ENCODE measurements around the gene PDLIM5. TPM values are rescaled to one million over a fixed set of nuclear protein-coding genes. Genes with fewer than 3 reads are reported as not detected.

Gene PDLIM5
- total RNA-seq, 1 experiment from 2014 or later = 43.1 TPM

DNA sequence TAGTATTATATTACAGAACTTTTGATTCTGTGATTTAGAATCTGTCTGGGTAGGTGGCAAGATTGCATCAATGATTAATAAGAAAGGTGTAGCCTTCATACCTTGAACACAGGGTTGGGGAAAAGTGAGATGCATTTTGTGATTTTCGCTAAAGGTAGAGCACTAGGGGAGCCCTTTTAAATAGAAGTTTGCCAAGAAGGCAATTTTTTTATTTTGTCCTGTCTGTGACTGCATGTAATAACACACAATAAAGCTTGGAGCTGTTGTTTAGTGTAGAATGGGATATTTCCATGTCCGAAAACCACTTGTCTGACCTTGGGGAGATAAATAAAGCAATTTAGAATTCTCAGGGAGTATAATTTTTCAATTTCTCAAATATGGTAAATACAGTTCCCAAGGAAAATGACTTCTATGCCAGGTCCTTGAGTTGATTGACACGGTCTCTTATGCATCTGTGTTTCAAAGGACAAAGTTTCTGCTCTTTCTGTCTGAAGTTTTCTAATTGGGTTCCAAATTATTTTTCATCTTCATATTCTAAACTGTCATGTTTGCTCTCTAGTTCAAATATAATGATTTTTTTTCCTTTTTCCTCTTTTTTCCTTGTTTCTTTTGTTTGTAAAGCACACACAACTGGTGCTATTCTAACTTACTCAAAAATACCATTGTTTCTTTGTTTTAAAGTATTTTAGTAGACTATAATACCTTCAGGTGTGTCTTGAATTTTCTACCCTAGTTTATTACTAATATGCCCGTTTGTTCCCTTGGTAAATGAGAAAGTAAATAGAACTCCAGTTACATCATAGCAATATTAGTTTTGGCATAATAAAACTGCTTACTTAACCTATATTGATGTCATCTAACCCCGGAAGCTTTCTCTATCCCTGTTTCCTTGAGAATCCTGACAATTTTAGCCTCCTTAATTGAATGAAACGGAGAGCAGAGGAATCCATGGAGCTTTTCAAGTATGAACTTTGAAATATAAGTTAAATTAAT is 218.2 kb downstream of the PDLIM5 start:
- DNase-seq = no peak

DNA sequence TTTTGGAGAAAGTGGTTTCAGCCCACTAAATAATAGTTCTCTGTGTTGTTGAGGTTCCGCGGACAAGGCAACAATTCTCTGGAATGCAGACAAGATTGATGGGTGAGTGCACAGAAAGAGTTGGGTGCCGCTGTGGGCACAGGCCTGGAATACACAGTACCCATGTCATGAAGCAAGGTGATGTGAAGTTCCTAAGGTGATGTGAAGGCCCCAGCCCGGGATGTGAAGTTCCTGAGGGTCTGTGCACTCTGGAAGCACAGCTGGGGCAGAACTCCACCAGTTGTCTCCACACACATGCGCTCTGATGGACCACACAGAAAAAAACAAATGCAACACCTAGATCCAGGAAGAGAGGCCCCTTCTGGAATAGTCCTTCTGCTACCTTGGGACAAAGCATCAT is 219.4 kb downstream of the PDLIM5 start:
- no peaks in the 10 kb centered on the region for H3K36me3 ChIP-seq (replicated peaks; ENCODE audit: control insufficient read depth, insufficient read depth, low read length)
- no peak for DNase-seq
- H3K27me3 ChIP-seq (ENCODE audit: control insufficient read depth, insufficient read depth, low read length) = no peaks in the 10 kb centered on the region
- no peak overlapping the region for H3K4me3 ChIP-seq (ENCODE audit: insufficient read depth, low read depth, low read length)

More for the DNA sequence above, 218.2 kb downstream of the PDLIM5 start:
- no peaks in the 10 kb centered on the region for H3K36me3 ChIP-seq (replicated peaks; ENCODE audit: control insufficient read depth, insufficient read depth, low read length)
- H3K27me3 ChIP-seq (ENCODE audit: control insufficient read depth, insufficient read depth, low read length) = no peaks in the 10 kb centered on the region
- H3K4me3 ChIP-seq (ENCODE audit: insufficient read depth, low read depth, low read length) = no peak overlapping the region

DNA sequence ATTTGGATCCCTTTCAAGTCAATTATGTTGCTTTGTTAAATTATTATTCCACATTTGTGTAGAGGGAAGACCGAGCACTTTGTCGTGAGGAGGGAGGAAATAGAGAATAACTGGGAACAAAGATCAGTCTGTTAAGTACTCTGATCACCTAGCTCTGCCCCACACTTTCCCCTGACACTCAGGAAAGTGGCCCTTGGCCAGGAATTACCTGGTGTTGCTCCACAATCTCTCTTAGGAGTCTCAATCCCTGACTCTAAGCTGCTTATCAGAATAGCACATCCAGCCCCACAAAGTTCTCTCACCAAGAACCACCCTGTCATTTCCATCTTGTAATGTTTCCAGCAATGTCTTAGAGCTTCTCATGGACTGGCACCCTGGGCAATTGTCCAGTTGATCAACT is 222.2 kb downstream of the PDLIM5 start:
- Histone ChIP-seq H3K36me3 (replicated peaks; ENCODE audit: control insufficient read depth, insufficient read depth, low read length) (no peaks in the 10 kb centered on the region), H3K27me3 (ENCODE audit: control insufficient read depth, insufficient read depth, low read length) (no peaks in the 10 kb centered on the region), H3K4me3 (ENCODE audit: insufficient read depth, low read depth, low read length) (no peak overlapping the region)
- DNase-seq = no peak

DNA sequence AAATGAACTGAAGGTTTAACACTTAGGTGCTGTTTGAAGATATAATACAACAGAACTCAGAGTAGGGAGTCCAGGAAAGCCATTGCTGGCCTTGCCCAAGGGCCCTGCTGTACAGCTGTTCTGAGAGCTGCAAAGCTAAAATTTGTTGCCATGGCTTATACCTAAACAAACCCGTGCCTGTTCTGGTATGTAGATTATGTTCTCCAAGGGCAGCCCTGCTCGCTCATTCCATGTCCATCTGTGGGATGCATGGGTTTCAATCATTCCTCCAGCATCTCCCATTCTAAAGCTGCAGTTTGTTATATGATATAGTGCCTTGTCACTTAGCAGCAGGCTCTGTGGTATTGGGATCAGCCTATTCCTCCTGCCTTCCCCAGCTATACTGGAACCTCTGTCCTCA is 225.2 kb downstream of the PDLIM5 start:
- no peaks in the 10 kb centered on the region for H3K27me3 ChIP-seq (ENCODE audit: control insufficient read depth, insufficient read depth, low read length)
- no peaks in the 10 kb centered on the region for H3K36me3 ChIP-seq (replicated peaks; ENCODE audit: control insufficient read depth, insufficient read depth, low read length)
- H3K4me3 ChIP-seq (ENCODE audit: insufficient read depth, low read depth, low read length) = no peak overlapping the region
- DNase-seq = no peak

DNA sequence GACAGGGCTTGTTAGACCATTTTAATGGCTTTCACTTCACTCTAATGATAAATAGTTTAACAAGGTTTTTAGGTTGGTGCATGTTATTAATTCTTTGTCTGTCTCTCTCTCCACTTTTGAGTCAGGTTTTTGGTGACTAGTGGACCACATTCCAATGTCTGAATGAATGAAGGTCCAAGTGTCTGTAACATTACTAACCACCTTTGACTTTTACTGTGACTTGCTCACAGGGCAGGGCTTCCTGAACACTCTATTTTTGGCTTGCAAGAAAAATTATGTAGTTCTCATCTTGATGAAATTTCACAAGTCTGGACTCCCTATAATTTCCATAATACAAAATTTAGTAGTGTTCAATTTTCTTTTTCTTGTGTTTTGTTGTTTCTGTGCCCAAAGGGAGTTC is 227.2 kb downstream of the PDLIM5 start:
- Histone ChIP-seq H3K27me3 (ENCODE audit: control insufficient read depth, insufficient read depth, low read length) (no peaks in the 10 kb centered on the region), H3K36me3 (replicated peaks; ENCODE audit: control insufficient read depth, insufficient read depth, low read length) (no peaks in the 10 kb centered on the region)
- no peak for DNase-seq

DNA sequence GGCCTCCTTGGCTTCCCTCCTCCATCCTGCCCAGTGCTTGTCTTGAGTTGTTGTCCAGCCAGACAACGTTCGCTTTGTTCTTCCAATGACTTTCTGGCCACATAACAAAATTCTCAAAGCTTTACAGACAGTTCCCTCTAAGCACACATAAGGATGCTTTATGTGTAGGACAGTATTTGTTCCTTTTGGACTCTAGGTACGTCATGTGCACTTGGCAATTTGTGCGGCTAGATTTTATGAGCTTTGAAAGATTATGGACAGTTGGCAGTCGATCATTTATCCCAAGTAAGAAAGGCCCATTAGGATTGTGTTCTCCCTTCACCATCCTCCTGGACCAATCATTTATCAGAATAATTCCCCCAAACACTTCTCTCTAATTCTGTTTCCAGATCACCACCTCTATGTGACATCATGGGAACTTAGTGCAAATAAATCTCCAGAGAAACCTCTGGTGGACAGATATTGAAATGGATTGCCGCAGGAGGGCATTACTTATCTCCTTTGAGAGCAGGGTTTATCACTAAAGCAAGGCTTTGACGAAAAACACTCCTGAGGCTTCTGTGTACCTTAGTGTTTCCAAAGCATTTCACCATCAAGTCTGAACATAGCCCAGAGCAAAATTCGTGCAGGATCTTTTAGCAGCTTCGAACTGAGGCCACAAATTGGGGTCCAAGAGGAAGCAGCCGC is 228.6 kb downstream of the PDLIM5 start:
- no peak for DNase-seq
- Histone ChIP-seq H3K27me3 (ENCODE audit: control insufficient read depth, insufficient read depth, low read length) (no peaks in the 10 kb centered on the region), H3K36me3 (replicated peaks; ENCODE audit: control insufficient read depth, insufficient read depth, low read length) (no peaks in the 10 kb centered on the region), H3K4me3 (ENCODE audit: insufficient read depth, low read depth, low read length) (no peak overlapping the region)

More for the DNA sequence above, 227.2 kb downstream of the PDLIM5 start:
- no peak overlapping the region for H3K4me3 ChIP-seq (ENCODE audit: insufficient read depth, low read depth, low read length)

DNA sequence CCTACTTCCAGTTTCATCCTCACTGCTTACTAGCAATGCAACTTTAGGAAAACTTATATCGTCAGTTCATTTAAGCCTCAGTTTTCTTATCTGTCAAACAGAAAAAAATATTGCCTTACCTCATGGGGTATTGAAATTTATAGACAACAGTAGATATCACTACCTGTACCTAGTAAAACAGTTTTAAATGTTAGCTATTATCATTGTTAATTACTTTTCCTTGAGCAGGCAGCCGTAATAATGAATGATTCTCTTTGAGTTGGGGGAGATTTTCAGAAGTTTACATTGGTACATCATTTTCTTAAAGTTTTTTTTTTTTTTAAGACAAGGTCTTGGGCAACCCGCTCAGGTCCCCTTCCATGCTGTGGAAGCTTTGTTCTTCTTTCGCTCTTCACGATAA is 234.3 kb downstream of the PDLIM5 start:
- no peak for DNase-seq
- H3K36me3 ChIP-seq (replicated peaks; ENCODE audit: control insufficient read depth, insufficient read depth, low read length) = no peaks in the 10 kb centered on the region
- no peak overlapping the region for H3K4me3 ChIP-seq (ENCODE audit: insufficient read depth, low read depth, low read length)
- no peaks in the 10 kb centered on the region for H3K27me3 ChIP-seq (ENCODE audit: control insufficient read depth, insufficient read depth, low read length)

DNA sequence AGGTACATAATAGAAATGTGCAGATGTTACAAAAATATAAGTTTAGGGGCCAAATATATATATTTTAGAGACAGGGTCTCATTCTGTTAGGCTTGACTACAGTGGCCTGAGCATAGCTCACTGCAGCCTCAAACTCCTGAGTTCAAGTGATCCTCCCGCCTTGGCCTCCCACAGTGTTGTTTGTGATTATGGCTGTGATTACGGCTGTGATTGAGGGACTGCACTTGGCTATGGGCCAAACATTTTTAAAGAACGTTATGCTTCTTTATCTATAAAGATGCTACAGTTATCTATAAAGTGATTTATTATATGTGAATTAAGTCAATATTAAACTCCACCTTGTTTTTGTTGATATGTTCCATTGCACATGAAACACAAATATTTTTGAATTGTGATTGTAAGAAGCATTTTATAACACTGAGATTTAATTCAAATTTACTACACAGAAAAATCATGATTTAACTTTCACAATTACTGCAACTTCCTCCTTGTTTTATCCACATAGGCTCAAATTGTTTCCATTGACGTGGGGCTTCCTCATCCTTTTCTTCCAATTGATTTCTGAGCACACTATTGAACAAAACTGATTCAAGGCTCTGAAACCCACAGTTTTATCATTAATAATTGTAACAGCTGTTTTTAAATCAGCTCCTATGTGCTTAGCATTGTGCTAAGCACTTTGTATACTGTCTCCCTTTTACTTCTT is 237.6 kb downstream of the PDLIM5 start:
- no peak for DNase-seq
- Histone ChIP-seq H3K4me3 (ENCODE audit: insufficient read depth, low read depth, low read length) (no peak overlapping the region), H3K36me3 (replicated peaks; ENCODE audit: control insufficient read depth, insufficient read depth, low read length) (no peaks in the 10 kb centered on the region), H3K27me3 (ENCODE audit: control insufficient read depth, insufficient read depth, low read length) (no peaks in the 10 kb centered on the region)

DNA sequence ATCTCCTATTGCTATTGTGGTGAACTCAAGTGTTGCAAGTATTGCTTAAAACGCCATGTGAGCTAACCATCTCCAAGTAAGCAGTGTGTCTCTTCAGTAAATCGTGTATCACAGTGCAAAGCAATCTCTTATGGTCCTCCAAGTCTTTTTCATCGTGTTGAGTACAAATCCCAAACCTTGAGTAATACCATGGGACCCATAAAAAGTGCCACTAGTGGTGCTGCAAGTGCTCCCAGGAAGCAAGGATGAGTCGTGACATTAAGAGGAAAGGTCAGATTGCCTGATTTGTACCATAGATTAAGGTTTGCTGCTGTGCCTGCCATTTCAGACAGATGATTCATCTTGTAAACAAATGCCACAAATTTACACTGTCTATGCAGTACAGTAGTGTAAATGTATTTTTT is 239.1 kb downstream of the PDLIM5 start:
- no peak overlapping the region for H3K4me3 ChIP-seq (ENCODE audit: insufficient read depth, low read depth, low read length)
- no peak for DNase-seq
- no peaks in the 10 kb centered on the region for H3K27me3 ChIP-seq (ENCODE audit: control insufficient read depth, insufficient read depth, low read length)
- H3K36me3 ChIP-seq (replicated peaks; ENCODE audit: control insufficient read depth, insufficient read depth, low read length) = no peaks in the 10 kb centered on the region

DNA sequence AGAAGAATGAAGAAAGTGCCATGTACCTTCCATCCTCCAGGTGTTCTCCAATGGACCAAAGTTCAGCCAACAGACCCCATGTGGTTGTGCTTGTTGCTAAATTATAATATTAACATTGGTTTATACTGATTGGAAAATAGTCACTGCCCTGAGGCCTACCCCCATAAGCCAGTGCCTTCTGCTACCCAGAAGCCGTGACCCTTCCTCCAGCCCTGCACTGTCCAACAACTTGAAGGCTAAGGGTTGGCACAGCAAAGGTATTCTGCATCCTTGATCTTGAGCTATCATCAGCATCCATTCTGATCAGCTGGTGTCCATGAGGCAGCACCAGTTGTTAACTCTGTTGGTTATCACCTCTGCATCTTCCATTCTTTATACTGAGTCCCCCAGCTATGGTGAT is 239.8 kb downstream of the PDLIM5 start:
- Histone ChIP-seq H3K27me3 (ENCODE audit: control insufficient read depth, insufficient read depth, low read length) (no peaks in the 10 kb centered on the region), H3K36me3 (replicated peaks; ENCODE audit: control insufficient read depth, insufficient read depth, low read length) (no peaks in the 10 kb centered on the region)
- DNase-seq = no peak

DNA sequence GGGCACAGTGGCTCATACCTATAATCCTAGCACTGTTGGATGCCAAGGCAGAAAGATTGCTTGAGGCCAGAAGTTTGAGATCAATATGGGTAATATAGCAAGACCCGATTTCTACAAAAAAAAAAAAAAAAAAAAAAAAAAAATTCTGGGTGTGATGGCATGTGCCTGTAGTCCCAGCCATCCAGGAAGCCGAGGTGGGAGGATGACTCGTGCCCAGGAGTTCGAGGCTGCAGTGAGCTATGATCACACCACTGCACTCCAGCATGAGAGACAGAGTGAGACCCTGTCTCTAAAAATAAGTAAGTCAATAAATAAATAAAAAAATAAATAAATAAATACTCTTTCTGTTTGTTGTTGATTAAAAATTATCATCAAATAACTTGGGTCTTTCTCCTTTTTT is 243.6 kb downstream of the PDLIM5 start:
- Histone ChIP-seq H3K27me3 (ENCODE audit: control insufficient read depth, insufficient read depth, low read length) (no peaks in the 10 kb centered on the region), H3K4me3 (ENCODE audit: insufficient read depth, low read depth, low read length) (no peak overlapping the region), H3K36me3 (replicated peaks; ENCODE audit: control insufficient read depth, insufficient read depth, low read length) (no peaks in the 10 kb centered on the region)
- no peak for DNase-seq

More for the DNA sequence above, 239.8 kb downstream of the PDLIM5 start:
- no peak overlapping the region for H3K4me3 ChIP-seq (ENCODE audit: insufficient read depth, low read depth, low read length)

DNA sequence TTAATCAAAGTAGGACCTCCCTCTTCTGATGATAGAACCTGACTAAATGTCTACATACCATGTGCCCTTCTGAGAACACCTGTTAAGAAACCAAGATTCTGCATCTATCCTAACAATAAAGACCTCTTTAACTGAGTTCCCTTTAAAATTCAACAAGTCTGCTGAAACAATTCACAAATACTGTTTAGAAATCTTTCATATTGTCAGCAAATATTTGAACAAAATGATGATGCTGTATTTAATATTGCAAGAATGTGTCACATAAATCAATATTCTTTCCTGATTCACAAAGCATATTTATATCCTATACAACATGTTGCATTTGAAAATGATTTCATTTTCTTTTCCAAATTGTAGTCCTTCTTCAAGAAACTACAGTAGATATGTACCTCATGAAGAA is 246.4 kb downstream of the PDLIM5 start:
- H3K36me3 ChIP-seq (replicated peaks; ENCODE audit: control insufficient read depth, insufficient read depth, low read length) = no peaks in the 10 kb centered on the region
- H3K27me3 ChIP-seq (ENCODE audit: control insufficient read depth, insufficient read depth, low read length) = no peaks in the 10 kb centered on the region
- no peak overlapping the region for H3K4me3 ChIP-seq (ENCODE audit: insufficient read depth, low read depth, low read length)
- no peak for DNase-seq

DNA sequence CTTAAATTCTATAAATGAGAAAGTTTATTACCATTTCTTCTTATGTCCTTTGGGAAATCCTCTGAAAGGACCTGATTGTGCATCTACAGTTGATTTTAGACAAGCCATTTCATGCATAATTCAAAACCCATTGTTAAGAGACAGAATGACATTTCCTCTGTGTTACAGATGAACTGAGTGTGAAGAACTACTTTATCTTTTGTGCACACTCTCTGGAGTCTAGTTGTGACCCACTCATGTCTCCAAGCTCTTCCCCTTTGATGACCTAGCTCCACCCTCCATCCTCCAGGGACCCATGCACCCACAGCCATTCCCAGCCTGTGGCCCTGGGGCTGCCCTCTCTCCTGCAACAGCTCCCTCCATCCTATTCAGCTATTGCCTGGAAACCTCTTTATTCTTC is 248.6 kb downstream of the PDLIM5 start:
- no peak overlapping the region for H3K4me3 ChIP-seq (ENCODE audit: insufficient read depth, low read depth, low read length)
- H3K27me3 ChIP-seq (ENCODE audit: control insufficient read depth, insufficient read depth, low read length) = no peaks in the 10 kb centered on the region
- H3K36me3 ChIP-seq (replicated peaks; ENCODE audit: control insufficient read depth, insufficient read depth, low read length) = no peaks in the 10 kb centered on the region
- no peak for DNase-seq

DNA sequence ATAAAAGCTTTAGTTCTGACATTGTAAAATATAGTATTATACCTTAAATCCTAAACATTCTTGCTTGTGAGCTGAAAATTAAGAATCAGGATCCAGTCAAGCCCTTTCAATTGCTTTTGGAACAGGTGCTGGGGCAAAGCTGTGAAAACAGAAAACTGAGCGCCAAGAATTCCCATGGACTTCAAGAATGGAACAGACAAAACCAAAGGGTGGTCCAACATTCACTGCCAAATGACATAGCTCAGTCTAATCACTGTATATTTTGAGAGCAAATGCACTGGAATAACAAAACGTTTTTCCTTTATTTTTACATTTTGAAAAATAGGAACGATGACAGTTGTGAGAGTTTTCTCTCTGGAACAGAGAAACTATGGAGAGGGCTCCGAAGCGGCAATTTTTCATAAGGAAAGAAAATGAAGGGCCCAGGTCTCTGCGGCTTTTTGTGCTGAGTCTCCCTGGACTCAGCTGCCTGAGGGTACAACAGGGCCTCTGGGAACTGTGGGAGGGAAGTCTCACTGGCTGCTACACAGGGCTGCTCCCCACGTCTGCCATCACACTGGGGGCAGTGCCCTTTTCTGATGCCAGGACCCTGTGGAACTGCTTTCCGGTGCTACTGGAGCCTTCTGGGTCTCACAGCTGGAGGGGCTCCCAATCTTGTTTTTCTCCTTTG is 250.0 kb downstream of the PDLIM5 start:
- no peaks in the 10 kb centered on the region for H3K27me3 ChIP-seq (ENCODE audit: control insufficient read depth, insufficient read depth, low read length)
- no peaks in the 10 kb centered on the region for H3K36me3 ChIP-seq (replicated peaks; ENCODE audit: control insufficient read depth, insufficient read depth, low read length)
- H3K4me3 ChIP-seq (ENCODE audit: insufficient read depth, low read depth, low read length) = no peak overlapping the region
- no peak for DNase-seq

Data from H7 (cell line).